ENCODE measurements around the gene CXCL8. TPM values are rescaled to one million over a fixed set of nuclear protein-coding genes. Genes with fewer than 3 reads are reported as not detected.

The CXCL8 gene
- total and polyA plus RNA-seq, 4 donors: 1.1 to 15.7 (median 1.9) TPM

GRCh38 chr4:73741031-73741749 lies 821 bp downstream of the CXCL8 start:
- Histone ChIP-seq H3K27ac (ENCODE audit: low read depth, low read length) (no peak overlapping the region), H3K4me3 (ENCODE audit: low read depth, low read length) (no peak overlapping the region), H3K9me3 (ENCODE audit: control insufficient read depth, insufficient read depth, low read length) (no peaks in the 10 kb centered on the region), H3K27me3 (ENCODE audit: control insufficient read depth, insufficient read depth, low read length) (no peaks in the 10 kb centered on the region), H3K4me1 (ENCODE audit: control insufficient read depth, insufficient read depth, low read length) (no peaks in the 10 kb centered on the region), H3K36me3 (ENCODE audit: control insufficient read depth, insufficient read depth, low read length) (no peaks in the 10 kb centered on the region)
- DNase-seq (ENCODE audit: low read depth in 4 of 6, low spot score in 6 of 6): no peak
- WGBS (ENCODE audit: insufficient coverage): no CpG with 5 or more reads among the region's 2 CpGs

DNA sequence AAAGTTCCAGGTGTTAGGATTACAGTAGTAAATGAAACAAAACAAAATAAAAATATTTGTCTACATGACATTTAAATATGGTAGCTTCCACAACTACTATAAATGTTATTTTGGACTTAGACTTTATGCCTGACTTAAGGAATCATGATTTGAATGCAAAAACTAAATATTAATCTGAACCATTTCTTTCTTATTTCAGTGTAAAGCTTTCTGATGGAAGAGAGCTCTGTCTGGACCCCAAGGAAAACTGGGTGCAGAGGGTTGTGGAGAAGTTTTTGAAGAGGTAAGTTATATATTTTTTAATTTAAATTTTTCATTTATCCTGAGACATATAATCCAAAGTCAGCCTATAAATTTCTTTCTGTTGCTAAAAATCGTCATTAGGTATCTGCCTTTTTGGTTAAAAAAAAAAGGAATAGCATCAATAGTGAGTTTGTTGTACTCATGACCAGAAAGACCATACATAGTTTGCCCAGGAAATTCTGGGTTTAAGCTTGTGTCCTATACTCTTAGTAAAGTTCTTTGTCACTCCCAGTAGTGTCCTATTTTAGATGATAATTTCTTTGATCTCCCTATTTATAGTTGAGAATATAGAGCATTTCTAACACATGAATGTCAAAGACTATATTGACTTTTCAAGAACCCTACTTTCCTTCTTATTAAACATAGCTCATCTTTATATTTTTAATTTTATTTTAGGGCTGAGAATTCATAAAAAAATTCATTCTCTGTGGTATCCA lies 1.6 kb downstream of the CXCL8 start:
- Histone ChIP-seq H3K27me3 (ENCODE audit: control insufficient read depth, insufficient read depth, low read length) (no peaks in the 10 kb centered on the region), H3K4me3 (ENCODE audit: low read depth, low read length) (no peak overlapping the region), H3K4me1 (ENCODE audit: control insufficient read depth, insufficient read depth, low read length) (no peaks in the 10 kb centered on the region), H3K9me3 (ENCODE audit: control insufficient read depth, insufficient read depth, low read length) (no peaks in the 10 kb centered on the region), H3K27ac (ENCODE audit: low read depth, low read length) (no peak overlapping the region), H3K36me3 (ENCODE audit: control insufficient read depth, insufficient read depth, low read length) (no peaks in the 10 kb centered on the region)
- no CpG with 5 or more reads among the region's 1 CpG for WGBS (ENCODE audit: insufficient coverage)
- no peak for DNase-seq (ENCODE audit: low read depth in 4 of 6, low spot score in 6 of 6)

- WGBS (ENCODE audit: insufficient coverage): 94% methylated on average over 2 of the region's 2 CpGs
- H3K27me3 ChIP-seq (ENCODE audit: control insufficient read depth, insufficient read depth, low read length): no peaks in the 10 kb centered on the region
Observed at GRCh38 chr4:73742490-73743160, 2.3 kb downstream of the CXCL8 start.

GRCh38 chr4:73743281-73743680 lies 2.9 kb downstream of the CXCL8 start:
- Histone ChIP-seq H3K27ac (ENCODE audit: low read depth, low read length) (no peak overlapping the region), H3K27me3 (ENCODE audit: control insufficient read depth, insufficient read depth, low read length) (no peaks in the 10 kb centered on the region), H3K36me3 (ENCODE audit: control insufficient read depth, insufficient read depth, low read length) (no peaks in the 10 kb centered on the region), H3K4me3 (ENCODE audit: low read depth, low read length) (no peak overlapping the region), H3K4me1 (ENCODE audit: control insufficient read depth, insufficient read depth, low read length) (no peaks in the 10 kb centered on the region), H3K9me3 (ENCODE audit: control insufficient read depth, insufficient read depth, low read length) (no peaks in the 10 kb centered on the region)
- no peak for DNase-seq (ENCODE audit: low read depth in 4 of 6, low spot score in 6 of 6)
- WGBS (ENCODE audit: insufficient coverage): no CpG with 5 or more reads among the region's 1 CpG

More at GRCh38 chr4:73742490-73743160, 2.3 kb downstream of the CXCL8 start:
- Histone ChIP-seq H3K36me3 (ENCODE audit: control insufficient read depth, insufficient read depth, low read length) (no peaks in the 10 kb centered on the region), H3K4me3 (ENCODE audit: low read depth, low read length) (no peak overlapping the region), H3K27ac (ENCODE audit: low read depth, low read length) (no peak overlapping the region), H3K4me1 (ENCODE audit: control insufficient read depth, insufficient read depth, low read length) (no peaks in the 10 kb centered on the region), H3K9me3 (ENCODE audit: control insufficient read depth, insufficient read depth, low read length) (no peaks in the 10 kb centered on the region)
- DNase-seq (ENCODE audit: low read depth in 4 of 6, low spot score in 6 of 6): no peak

DNA sequence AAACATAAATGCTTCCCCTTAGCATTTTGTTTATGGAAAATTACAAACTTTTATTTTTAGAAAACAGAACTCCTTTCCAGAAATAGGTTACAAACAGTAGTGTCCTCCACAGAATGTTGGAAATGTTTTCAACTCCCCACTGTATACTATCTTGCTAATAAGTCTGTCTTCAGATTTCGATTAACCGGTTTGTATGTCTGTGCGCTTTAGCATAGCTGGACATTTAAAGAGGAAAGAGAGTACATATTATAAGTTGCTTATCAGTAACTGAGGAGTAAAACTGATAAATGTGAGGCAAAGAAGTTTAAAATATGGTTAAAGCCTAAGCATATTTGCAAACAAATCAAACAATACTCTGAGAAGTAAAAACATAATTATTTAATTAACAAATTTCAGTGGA lies 3.4 kb downstream of the CXCL8 start:
- no peak overlapping the region for H3K4me3 ChIP-seq (ENCODE audit: low read depth, low read length)
- H3K9me3 ChIP-seq (ENCODE audit: control insufficient read depth, insufficient read depth, low read length): no peaks in the 10 kb centered on the region
- no peak overlapping the region for H3K27ac ChIP-seq (ENCODE audit: low read depth, low read length)
- H3K27me3 ChIP-seq (ENCODE audit: control insufficient read depth, insufficient read depth, low read length): no peaks in the 10 kb centered on the region
- no peaks in the 10 kb centered on the region for H3K4me1 ChIP-seq (ENCODE audit: control insufficient read depth, insufficient read depth, low read length)
- 100% methylated on average over 1 of the region's 3 CpGs for WGBS (ENCODE audit: insufficient coverage)
- DNase-seq (ENCODE audit: low read depth in 4 of 6, low spot score in 6 of 6): no peak
- no peaks in the 10 kb centered on the region for H3K36me3 ChIP-seq (ENCODE audit: control insufficient read depth, insufficient read depth, low read length)

DNA sequence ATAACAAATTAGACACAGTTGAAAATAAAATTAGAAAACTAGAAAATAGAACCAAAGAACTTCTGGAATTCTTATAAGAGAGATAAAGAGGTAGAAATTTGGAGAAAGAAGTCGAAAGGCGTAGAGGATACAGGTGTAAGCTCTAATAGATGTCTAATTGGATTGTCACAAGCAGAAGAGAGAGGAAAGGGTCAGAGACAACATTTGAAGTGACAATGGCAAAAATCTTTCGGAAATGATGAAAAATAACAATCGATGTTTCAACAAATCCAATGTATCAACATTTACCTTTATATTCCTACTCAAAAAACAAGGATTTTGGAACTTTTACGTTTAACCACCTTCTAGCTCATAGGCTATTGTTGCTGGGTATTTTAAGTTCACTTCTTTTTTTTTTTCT lies 3.8 kb downstream of the CXCL8 start:
- H3K4me3 ChIP-seq (ENCODE audit: low read depth, low read length): no peak overlapping the region
- H3K27ac ChIP-seq (ENCODE audit: low read depth, low read length): no peak overlapping the region
- DNase-seq (ENCODE audit: low read depth in 4 of 6, low spot score in 6 of 6): no peak
- no peaks in the 10 kb centered on the region for H3K27me3 ChIP-seq (ENCODE audit: control insufficient read depth, insufficient read depth, low read length)
- no peaks in the 10 kb centered on the region for H3K9me3 ChIP-seq (ENCODE audit: control insufficient read depth, insufficient read depth, low read length)
- no peaks in the 10 kb centered on the region for H3K4me1 ChIP-seq (ENCODE audit: control insufficient read depth, insufficient read depth, low read length)
- no peaks in the 10 kb centered on the region for H3K36me3 ChIP-seq (ENCODE audit: control insufficient read depth, insufficient read depth, low read length)
- 94% methylated on average over 2 of the region's 5 CpGs for WGBS (ENCODE audit: insufficient coverage)

DNA sequence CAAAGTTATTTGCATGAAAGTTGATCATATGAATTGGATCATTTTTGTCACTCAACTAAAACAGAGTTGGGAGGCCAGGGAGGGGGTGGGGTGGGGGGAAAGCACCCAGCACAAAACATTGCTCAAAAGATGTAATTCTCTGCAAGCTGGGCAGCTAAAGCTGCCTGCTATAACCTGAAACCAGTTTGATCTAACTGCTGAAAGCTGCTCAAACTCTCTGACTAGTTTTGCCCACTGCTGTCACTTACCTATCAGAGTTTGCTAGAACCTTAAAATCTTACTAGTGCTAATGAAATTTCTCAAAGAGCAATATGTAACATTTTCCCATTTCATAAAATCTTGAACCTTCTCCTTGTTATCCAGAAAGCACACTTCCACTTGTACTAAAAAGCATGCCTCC lies 10.4 kb downstream of the CXCL8 start:
- DNase-seq (ENCODE audit: low read depth in 4 of 6, low spot score in 6 of 6): no peak
- Histone ChIP-seq H3K9me3 (ENCODE audit: control insufficient read depth, insufficient read depth, low read length) (no peaks in the 10 kb centered on the region), H3K4me1 (ENCODE audit: control insufficient read depth, insufficient read depth, low read length) (no peaks in the 10 kb centered on the region), H3K4me3 (ENCODE audit: low read depth, low read length) (no peak overlapping the region), H3K36me3 (ENCODE audit: control insufficient read depth, insufficient read depth, low read length) (no peaks in the 10 kb centered on the region), H3K27me3 (ENCODE audit: control insufficient read depth, insufficient read depth, low read length) (no peaks in the 10 kb centered on the region), H3K27ac (ENCODE audit: low read depth, low read length) (no peak overlapping the region)

DNA sequence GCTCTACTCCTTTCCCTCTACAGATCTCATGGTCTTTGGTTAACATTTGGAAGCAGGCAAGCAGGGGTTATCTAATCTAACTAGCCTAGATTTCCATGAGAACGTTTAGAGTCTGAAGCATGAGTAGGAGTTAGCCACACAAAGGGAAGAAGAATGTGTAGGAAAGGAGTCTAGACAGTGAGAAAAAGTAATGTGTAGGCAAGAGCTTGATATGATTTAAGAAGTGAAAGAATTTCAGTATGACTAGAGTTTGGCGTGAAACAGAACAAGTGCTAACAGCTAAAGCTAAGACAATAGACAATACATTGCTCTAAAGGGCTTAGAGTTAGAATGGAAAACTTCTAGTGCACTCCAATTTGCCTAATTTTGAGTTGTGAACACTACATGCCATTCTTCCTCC lies 10.8 kb downstream of the CXCL8 start:
- no peaks in the 10 kb centered on the region for H3K9me3 ChIP-seq (ENCODE audit: control insufficient read depth, insufficient read depth, low read length)
- H3K27me3 ChIP-seq (ENCODE audit: control insufficient read depth, insufficient read depth, low read length): no peaks in the 10 kb centered on the region
- no peak overlapping the region for H3K4me3 ChIP-seq (ENCODE audit: low read depth, low read length)
- H3K36me3 ChIP-seq (ENCODE audit: control insufficient read depth, insufficient read depth, low read length): no peaks in the 10 kb centered on the region
- H3K4me1 ChIP-seq (ENCODE audit: control insufficient read depth, insufficient read depth, low read length): no peaks in the 10 kb centered on the region
- 27% methylated on average over 1 of the region's 2 CpGs for WGBS (ENCODE audit: insufficient coverage)
- no peak overlapping the region for H3K27ac ChIP-seq (ENCODE audit: low read depth, low read length)
- no peak for DNase-seq (ENCODE audit: low read depth in 4 of 6, low spot score in 6 of 6)

GRCh38 chr4:73751830-73752229 lies 11.5 kb downstream of the CXCL8 start:
- no peak overlapping the region for H3K4me3 ChIP-seq (ENCODE audit: low read depth, low read length)
- H3K4me1 ChIP-seq (ENCODE audit: control insufficient read depth, insufficient read depth, low read length): no peaks in the 10 kb centered on the region
- no peaks in the 10 kb centered on the region for H3K27me3 ChIP-seq (ENCODE audit: control insufficient read depth, insufficient read depth, low read length)
- H3K36me3 ChIP-seq (ENCODE audit: control insufficient read depth, insufficient read depth, low read length): no peaks in the 10 kb centered on the region
- no peaks in the 10 kb centered on the region for H3K9me3 ChIP-seq (ENCODE audit: control insufficient read depth, insufficient read depth, low read length)
- DNase-seq (ENCODE audit: low read depth in 4 of 6, low spot score in 6 of 6): no peak
- no peak overlapping the region for H3K27ac ChIP-seq (ENCODE audit: low read depth, low read length)
- WGBS (ENCODE audit: insufficient coverage): no CpG with 5 or more reads among the region's 1 CpG
